ENCODE data around the gene GPAT3.

DNA sequence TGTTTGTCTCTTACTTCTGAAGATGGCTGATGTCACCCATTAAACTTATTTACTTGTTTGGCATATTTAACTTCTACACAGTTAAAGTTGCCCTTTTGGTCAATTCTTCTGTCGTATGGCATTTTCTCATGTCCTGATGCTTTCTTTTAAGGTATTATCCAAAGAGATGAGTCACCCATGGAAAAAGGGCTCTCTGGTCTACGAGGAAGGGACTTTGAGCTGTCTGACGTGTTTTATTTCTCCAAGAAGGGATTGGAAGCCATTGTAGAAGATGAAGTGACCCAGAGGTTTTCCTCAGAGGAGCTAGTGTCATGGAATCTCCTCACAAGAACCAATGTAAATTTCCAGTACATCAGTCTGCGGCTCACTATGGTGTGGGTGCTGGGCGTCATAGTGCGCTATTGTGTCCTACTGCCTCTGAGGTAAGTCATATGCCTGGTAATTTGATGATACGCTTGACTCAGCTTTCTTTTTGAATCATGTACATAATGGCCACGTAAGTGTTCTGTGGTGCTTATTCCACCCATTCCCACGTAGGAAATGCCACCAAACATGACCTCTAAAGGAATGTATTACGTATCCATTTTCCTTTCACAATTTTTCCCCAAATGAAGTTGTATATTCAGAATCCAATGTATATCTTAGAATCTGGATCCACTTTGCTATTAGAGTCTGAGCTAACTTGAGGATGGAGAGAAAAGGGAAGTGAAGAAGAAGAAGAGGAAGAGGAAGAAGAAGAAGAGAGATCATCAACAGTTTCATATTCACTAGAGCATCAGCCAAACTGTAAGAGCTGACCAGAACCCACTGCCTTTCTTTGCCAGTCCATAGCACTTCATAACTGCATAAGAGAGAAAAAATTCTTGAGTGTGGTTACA, 45.7 kb downstream of the GPAT3 start:
- TF ChIP-seq POLR2A (IDR thresholded peaks at IDR 0.05), result no peak
- TF ChIP-seq, protein P1, sequence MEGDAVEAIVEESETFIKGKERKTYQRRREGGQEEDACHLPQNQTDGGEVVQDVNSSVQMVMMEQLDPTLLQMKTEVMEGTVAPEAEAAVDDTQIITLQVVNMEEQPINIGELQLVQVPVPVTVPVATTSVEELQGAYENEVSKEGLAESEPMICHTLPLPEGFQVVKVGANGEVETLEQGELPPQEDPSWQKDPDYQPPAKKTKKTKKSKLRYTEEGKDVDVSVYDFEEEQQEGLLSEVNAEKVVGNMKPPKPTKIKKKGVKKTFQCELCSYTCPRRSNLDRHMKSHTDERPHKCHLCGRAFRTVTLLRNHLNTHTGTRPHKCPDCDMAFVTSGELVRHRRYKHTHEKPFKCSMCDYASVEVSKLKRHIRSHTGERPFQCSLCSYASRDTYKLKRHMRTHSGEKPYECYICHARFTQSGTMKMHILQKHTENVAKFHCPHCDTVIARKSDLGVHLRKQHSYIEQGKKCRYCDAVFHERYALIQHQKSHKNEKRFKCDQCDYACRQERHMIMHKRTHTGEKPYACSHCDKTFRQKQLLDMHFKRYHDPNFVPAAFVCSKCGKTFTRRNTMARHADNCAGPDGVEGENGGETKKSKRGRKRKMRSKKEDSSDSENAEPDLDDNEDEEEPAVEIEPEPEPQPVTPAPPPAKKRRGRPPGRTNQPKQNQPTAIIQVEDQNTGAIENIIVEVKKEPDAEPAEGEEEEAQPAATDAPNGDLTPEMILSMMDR (IDR thresholded peaks at IDR 0.05), result no peak

Data from testis (tissue), 2 donors.